Parathyroid adenoma (tissue), 2 donors: ENCODE data around the gene PRR11.

ENCODE experiments used
- H2AFZ ChIP-seq: fragments of 300-600 bp; sonication (generic); one replicate; pipeline ENCODE4 v1.7.0; 2017; ENCODE audit warnings: antibody characterized with exemption, mild to moderate bottlenecking
- H3K27ac ChIP-seq: fragments of 300-600 bp; sonication (generic); one replicate; pipeline ENCODE4 v1.7.0; 2017
- H3K27me3 ChIP-seq: fragments of 300-600 bp; sonication (generic); one replicate; pipeline ENCODE4 v1.7.0; 2017; ENCODE audit warnings: low read length; ENCODE audit not compliant: control insufficient read depth, insufficient read depth
- H3K36me3 ChIP-seq: fragments of 300-600 bp; sonication (generic); one replicate; pipeline ENCODE4 v1.7.0; 2017; ENCODE audit warnings: low read length; ENCODE audit not compliant: control insufficient read depth, insufficient read depth
- H3K4me1 ChIP-seq: fragments of 300-600 bp; sonication (generic); one replicate; pipeline ENCODE4 v1.7.0; 2017; ENCODE audit warnings: control low read depth
- H3K4me2 ChIP-seq: fragments of 300-600 bp; sonication (generic); one replicate; pipeline ENCODE4 v1.7.0; 2017; ENCODE audit warnings: low read length
- H3K4me3 ChIP-seq: fragments of 300-600 bp; sonication (generic); one replicate; pipeline ENCODE4 v1.7.0; 2017; ENCODE audit warnings: low read depth, low read length
- H3K79me2 ChIP-seq: fragments of 300-600 bp; sonication (generic); one replicate; pipeline ENCODE4 v1.7.0; 2017; ENCODE audit warnings: control low read depth
- H3K9ac ChIP-seq: fragments of 300-600 bp; sonication (generic); one replicate; pipeline ENCODE4 v1.7.0; 2017; ENCODE audit warnings: mild to moderate bottlenecking
- H3K9me3 ChIP-seq: fragments of 300-600 bp; sonication (generic); one replicate; pipeline ENCODE4 v1.7.0; 2017; ENCODE audit warnings: low read length; ENCODE audit not compliant: control insufficient read depth
- TF ChIP-seq, protein P1 (sequence below): fragments of 300-600 bp; sonication (generic); IDR thresholded peaks from one replicate; pipeline ENCODE4 v1.7.0; 2017; ENCODE audit warnings: antibody characterized with exemption, mild to moderate bottlenecking
- donor health status: primary hyperparathyroidism.

Gene PRR11

DNA sequence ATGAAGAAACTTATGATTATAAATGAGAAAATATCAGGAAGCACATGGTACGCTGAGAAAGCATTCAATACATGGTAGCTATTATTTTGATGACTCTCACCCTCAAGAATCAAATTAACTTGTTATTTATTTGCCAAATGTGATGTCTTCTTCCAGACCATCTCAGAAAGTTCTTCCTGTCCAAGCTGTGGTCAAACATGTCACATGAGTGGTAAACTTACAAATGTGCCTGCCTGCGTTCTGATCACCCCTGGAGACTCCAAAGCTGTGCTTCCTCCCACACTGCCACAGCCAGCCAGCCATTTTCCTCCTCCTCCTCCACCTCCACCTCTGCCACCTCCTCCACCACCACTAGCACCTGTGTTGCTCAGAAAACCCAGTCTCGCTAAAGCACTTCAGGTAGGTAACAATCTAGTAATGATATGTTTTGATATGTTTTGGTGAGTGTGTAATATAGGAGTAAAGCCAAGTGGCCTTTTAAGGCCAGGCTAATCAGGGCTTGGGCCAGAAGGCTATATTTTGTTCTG, 37.9 kb downstream of the PRR11 start:
- H3K4me3 ChIP-seq, result no peak overlapping the region
- TF ChIP-seq, protein P1, sequence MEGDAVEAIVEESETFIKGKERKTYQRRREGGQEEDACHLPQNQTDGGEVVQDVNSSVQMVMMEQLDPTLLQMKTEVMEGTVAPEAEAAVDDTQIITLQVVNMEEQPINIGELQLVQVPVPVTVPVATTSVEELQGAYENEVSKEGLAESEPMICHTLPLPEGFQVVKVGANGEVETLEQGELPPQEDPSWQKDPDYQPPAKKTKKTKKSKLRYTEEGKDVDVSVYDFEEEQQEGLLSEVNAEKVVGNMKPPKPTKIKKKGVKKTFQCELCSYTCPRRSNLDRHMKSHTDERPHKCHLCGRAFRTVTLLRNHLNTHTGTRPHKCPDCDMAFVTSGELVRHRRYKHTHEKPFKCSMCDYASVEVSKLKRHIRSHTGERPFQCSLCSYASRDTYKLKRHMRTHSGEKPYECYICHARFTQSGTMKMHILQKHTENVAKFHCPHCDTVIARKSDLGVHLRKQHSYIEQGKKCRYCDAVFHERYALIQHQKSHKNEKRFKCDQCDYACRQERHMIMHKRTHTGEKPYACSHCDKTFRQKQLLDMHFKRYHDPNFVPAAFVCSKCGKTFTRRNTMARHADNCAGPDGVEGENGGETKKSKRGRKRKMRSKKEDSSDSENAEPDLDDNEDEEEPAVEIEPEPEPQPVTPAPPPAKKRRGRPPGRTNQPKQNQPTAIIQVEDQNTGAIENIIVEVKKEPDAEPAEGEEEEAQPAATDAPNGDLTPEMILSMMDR, result no peak
- no peaks in the 10 kb centered on the region for H3K36me3 ChIP-seq
- H3K4me1 ChIP-seq, result no peaks in the 10 kb centered on the region
- H3K9me3 ChIP-seq, result no peaks in the 10 kb centered on the region
- no peak overlapping the region for H2AFZ ChIP-seq
- no peak overlapping the region for H3K4me2 ChIP-seq
- H3K27ac ChIP-seq, result no peak overlapping the region
- no peak overlapping the region for H3K9ac ChIP-seq
- H3K27me3 ChIP-seq, result no peaks in the 10 kb centered on the region
- H3K79me2 ChIP-seq, result no peaks in the 10 kb centered on the region

DNA sequence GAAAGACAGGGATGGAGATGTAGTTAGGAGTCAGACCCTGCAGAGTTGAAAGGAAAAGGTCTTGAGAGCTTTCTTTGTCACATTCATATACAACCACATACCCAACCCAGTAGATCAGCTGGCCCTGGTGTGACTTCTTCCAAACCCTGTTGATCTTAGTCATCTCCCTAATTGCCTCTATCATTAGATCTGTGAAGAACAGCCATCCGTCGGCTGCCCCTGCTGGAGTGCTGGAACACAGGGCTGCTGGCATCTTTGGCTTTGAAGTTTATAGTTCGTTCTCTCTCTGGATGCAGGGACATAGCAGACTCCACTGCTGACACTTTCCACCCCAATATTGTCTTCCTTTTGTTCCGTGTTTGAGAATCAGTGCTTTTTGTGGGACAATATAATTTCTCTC, 43.9 kb downstream of the PRR11 start:
- Histone ChIP-seq H3K4me2 (no peak overlapping the region), H3K27me3 (no peaks in the 10 kb centered on the region), H3K79me2 (no peaks in the 10 kb centered on the region), H3K27ac (no peak overlapping the region), H2AFZ (no peak overlapping the region), H3K36me3 (no peaks in the 10 kb centered on the region), H3K9ac (no peak overlapping the region), H3K9me3 (no peaks in the 10 kb centered on the region), H3K4me1 (no peaks in the 10 kb centered on the region), H3K4me3 (no peak overlapping the region)
- TF ChIP-seq, protein P1, result no peak

DNA sequence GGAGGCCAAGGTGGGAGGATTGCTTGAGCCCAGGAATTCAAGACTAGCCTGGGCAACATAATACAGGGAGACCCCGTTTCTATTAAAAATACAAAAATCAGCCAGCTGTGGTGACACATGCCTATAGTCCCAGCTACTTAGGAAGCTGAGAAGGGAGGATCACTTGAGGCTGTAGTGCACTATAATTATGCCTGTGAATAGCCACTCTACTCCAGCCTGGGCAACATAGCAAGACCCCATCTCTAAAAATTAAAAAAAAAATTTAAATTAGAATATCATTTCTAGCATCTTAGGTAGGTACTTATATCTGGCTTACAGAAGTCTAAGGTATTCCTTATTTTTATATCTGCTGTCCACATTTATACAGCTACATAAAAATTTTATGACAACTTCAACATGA, 46.8 kb downstream of the PRR11 start:
- Histone ChIP-seq H3K36me3 (no peaks in the 10 kb centered on the region), H3K4me3 (no peak overlapping the region), H3K4me2 (no peak overlapping the region), H2AFZ (no peak overlapping the region), H3K79me2 (no peaks in the 10 kb centered on the region), H3K4me1 (no peaks in the 10 kb centered on the region), H3K27ac (no peak overlapping the region), H3K9me3 (no peaks in the 10 kb centered on the region), H3K27me3 (no peaks in the 10 kb centered on the region), H3K9ac (no peak overlapping the region)
- TF ChIP-seq, protein P1, result no peak

DNA sequence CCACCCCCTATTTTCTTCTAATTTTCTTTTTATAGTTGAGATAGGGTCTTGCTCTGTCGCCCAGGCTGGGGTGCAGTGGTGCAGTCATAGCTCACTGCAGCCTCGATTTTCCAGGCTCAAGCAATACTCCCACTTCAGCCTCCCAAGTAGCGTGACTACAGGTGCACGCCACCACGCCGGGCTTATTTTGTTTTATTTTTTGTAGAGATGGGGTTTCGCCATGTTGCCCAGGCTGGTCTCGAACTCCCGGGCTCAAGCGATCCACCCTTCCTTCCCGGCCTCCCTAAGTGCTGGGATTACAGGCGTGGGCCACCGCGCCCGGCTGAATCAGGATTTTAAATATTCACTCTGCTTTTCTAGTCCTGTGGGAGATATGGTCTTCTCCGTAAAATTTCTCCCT, 63.8 kb downstream of the PRR11 start:
- no peaks in the 10 kb centered on the region for H3K4me1 ChIP-seq
- H3K27ac ChIP-seq, result no peak overlapping the region
- TF ChIP-seq, protein P1, result no peak
- H3K27me3 ChIP-seq, result no peaks in the 10 kb centered on the region
- H3K9ac ChIP-seq, result no peak overlapping the region
- no peaks in the 10 kb centered on the region for H3K79me2 ChIP-seq
- H2AFZ ChIP-seq, result peak overlapping the region; percentile 89
- no peaks in the 10 kb centered on the region for H3K9me3 ChIP-seq
- no peak overlapping the region for H3K4me2 ChIP-seq
- H3K4me3 ChIP-seq, result no peak overlapping the region
- H3K36me3 ChIP-seq, result no peaks in the 10 kb centered on the region

DNA sequence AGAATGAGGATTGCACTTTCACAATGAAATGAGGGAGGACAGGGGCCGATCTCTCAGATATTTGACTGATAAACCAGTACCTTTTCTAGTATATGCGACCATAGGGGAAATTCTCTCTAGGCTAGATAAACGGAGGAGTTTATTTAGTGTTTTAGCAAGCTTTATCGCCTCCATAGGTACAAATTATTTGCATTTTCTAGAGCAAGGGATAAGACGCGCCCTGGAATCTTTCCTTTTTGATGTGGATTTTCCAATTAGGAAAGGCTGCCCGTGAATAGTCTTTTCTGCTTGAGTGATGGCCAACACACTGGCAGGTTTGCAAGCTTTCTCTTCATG, 64.4 kb downstream of the PRR11 start:
- no peaks in the 10 kb centered on the region for H3K9me3 ChIP-seq
- H3K4me2 ChIP-seq, result peak overlapping the region; percentile 99
- H3K36me3 ChIP-seq, result no peaks in the 10 kb centered on the region
- H3K4me3 ChIP-seq, result peak overlapping the region; percentile 90
- H3K79me2 ChIP-seq, result no peaks in the 10 kb centered on the region
- no peaks in the 10 kb centered on the region for H3K27me3 ChIP-seq
- H2AFZ ChIP-seq, result peak overlapping the region; percentile 89
- TF ChIP-seq, protein P1, result no peak
- H3K4me1 ChIP-seq, result no peaks in the 10 kb centered on the region
- no peak overlapping the region for H3K27ac ChIP-seq
- H3K9ac ChIP-seq, result no peak overlapping the region
